Suprapubic skin (tissue), 4 donors: ENCODE data around the gene MBIP. TPM values are rescaled to one million over a fixed set of nuclear protein-coding genes. Genes with fewer than 3 reads are reported as not detected.
"Not testable (repeated sequence)": the region's sequence is repeated elsewhere in the genome, so short reads cannot be mapped to it uniquely, and the experiment has no call there.

Experiments
- DNase-seq, 2 donors: peaks; one replicate each; pipeline ENCODE4 v3.0.0-alpha.2; 2019; ENCODE audit warnings: low spot score in 2 of 2
- H3K27ac ChIP-seq: fragments of 200-600 bp; sonication (generic); one replicate; pipeline ENCODE4 v1.5.1; 2019
- H3K27me3 ChIP-seq: fragments of 200-600 bp; sonication (generic); one replicate; pipeline ENCODE4 v1.5.1; 2019
- H3K36me3 ChIP-seq: fragments of 200-600 bp; sonication (generic); one replicate; pipeline ENCODE4 v1.5.1; 2019
- H3K4me1 ChIP-seq: fragments of 200-600 bp; sonication (generic); one replicate; pipeline ENCODE4 v1.5.1; 2019
- H3K4me3 ChIP-seq: fragments of 200-600 bp; sonication (generic); one replicate; pipeline ENCODE4 v1.5.1; 2019; ENCODE audit warnings: mild to moderate bottlenecking
- H3K9me3 ChIP-seq: fragments of 200-600 bp; sonication (generic); one replicate; pipeline ENCODE4 v1.5.1; 2019
- EP300 ChIP-seq: sonication (generic); formaldehyde crosslinking; IDR thresholded peaks from one replicate; pipeline ENCODE4 v1.6.1; 2017; ENCODE audit warnings: antibody characterized with exemption
- POLR2A ChIP-seq, 2 donors: fragments of 450-650 bp; IDR thresholded peaks; one replicate each; pipeline ENCODE4 v1.6.1; 2017; ENCODE audit warnings: antibody characterized with exemption in 2 of 2, mild to moderate bottlenecking in 2 of 2, moderate library complexity in 2 of 2
- POLR2AphosphoS5 ChIP-seq, 3 donors: sonication (generic); formaldehyde crosslinking; IDR thresholded peaks; one replicate each; pipeline ENCODE4 v1.6.1; 2017; ENCODE audit warnings: antibody characterized with exemption in 3 of 3
- WGBS: methylation state at CpG from one replicate; pipeline ENCODE4 v1.1.5; 2018; 5-methylcytosine and 5-hydroxymethylcytosine counted together
- total RNA-seq, 4 donors: library from RNA; depleted of rRNA; stranded (reverse); fragments of >200 nt; gene quantifications; one replicate each; pipeline ENCODE4 v1.1.0, GENCODE V29; 2016
- TF ChIP-seq, protein P1 (sequence below), 2 donors: fragments of 200-600 bp in 1 of 2; fragments of 450-650 bp in 1 of 2; sonication (generic) in 1 of 2; IDR thresholded peaks; one replicate each; pipeline ENCODE4 v1.5.1; 2016 to 2019; ENCODE audit warnings: antibody characterized with exemption in 2 of 2, mild to moderate bottlenecking in 1 of 2, moderate library complexity in 1 of 2

The MBIP gene
- total RNA-seq, 4 donors from 2014 or later: 21.7 to 32.8 (median 25.2) TPM

DNA sequence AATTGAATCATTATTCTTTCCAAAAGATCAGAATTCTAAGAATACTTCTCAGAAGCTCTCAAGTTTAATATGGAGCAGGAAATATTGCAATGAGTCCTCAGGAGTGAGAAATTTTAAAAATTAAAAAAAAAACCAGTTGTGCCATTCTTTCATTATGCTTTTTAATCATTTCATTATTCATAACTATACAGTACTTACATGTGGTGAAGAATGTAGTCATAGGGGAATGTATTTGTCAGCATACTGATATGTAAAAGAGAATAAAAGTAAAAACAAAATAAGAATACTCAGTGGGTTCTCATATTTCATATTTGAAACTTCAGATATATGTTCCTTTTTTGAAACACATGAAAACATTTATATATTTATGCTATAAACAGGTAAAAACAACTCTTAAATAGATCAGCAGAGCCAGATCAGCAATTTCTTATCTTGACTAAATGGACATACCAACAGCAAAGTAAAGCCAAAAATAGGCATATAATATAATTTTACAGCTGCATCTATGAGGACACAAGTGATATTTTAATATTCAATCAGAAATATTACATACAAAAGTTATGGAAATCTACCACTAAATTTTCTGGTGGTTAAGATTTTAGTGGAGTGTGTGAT lies 19.9 kb upstream of the MBIP start:
- Histone ChIP-seq H3K4me3 (no peak overlapping the region), H3K9me3 (no peaks in the 10 kb centered on the region), H3K4me1 (no peaks in the 10 kb centered on the region), H3K27me3 (no peaks in the 10 kb centered on the region), H3K36me3 (no peaks in the 10 kb centered on the region), H3K27ac (no peak overlapping the region)
- TF ChIP-seq, protein P1, sequence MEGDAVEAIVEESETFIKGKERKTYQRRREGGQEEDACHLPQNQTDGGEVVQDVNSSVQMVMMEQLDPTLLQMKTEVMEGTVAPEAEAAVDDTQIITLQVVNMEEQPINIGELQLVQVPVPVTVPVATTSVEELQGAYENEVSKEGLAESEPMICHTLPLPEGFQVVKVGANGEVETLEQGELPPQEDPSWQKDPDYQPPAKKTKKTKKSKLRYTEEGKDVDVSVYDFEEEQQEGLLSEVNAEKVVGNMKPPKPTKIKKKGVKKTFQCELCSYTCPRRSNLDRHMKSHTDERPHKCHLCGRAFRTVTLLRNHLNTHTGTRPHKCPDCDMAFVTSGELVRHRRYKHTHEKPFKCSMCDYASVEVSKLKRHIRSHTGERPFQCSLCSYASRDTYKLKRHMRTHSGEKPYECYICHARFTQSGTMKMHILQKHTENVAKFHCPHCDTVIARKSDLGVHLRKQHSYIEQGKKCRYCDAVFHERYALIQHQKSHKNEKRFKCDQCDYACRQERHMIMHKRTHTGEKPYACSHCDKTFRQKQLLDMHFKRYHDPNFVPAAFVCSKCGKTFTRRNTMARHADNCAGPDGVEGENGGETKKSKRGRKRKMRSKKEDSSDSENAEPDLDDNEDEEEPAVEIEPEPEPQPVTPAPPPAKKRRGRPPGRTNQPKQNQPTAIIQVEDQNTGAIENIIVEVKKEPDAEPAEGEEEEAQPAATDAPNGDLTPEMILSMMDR (IDR thresholded peaks at IDR 0.05): no peak
- no peak for TF ChIP-seq POLR2AphosphoS5 (IDR thresholded peaks at IDR 0.05)
- no peak for TF ChIP-seq POLR2A (IDR thresholded peaks at IDR 0.05)
- no peak for TF ChIP-seq EP300
- no peak for DNase-seq

DNA sequence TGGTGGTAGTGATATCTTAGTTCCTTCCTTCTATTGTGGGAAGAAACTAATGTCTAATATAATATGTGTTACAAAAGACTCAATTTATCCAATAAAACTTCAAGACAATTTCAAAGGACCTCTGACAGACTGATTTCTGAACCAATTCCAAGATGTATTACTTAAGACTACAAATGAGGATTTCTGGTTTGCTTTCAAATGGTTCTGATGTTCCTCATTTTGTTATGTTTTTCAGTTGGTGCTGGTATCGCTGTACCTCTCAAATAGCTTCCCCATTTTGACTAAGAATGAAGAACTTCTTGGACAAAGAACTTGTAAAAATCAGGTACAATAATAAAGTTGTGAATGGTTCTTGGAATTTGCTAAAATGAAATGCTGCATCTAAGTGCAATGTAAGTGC lies 19.4 kb upstream of the MBIP start:
- Histone ChIP-seq H3K4me1 (no peaks in the 10 kb centered on the region), H3K9me3 (no peaks in the 10 kb centered on the region), H3K4me3 (no peak overlapping the region), H3K27me3 (no peaks in the 10 kb centered on the region), H3K27ac (no peak overlapping the region), H3K36me3 (no peaks in the 10 kb centered on the region)
- no peak for TF ChIP-seq POLR2AphosphoS5 (IDR thresholded peaks at IDR 0.05)
- TF ChIP-seq EP300: no peak
- no peak for TF ChIP-seq POLR2A (IDR thresholded peaks at IDR 0.05)
- TF ChIP-seq, protein P1 (IDR thresholded peaks at IDR 0.05): no peak
- no peak for DNase-seq
- WGBS: 83% methylated on average over 1 of the region's 1 CpG

DNA sequence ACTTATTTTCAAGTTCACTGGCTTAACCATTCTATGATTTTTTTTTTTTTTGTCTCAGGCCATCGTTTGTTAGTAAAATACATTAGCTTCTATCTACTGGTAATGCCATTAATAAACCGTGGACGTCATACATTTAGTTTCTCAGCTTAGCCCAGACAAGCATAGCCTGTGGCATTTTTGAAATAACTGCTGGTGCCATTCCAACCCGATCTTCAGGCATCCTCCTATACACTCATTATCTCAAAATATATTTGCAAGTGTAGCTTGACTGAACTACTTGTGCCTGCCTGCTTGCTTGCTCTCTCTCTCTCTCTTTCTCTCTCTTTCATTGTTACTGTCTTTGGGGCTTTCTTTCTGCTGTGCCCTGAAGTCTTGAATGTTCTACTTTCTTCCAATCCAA lies 12.7 kb upstream of the MBIP start:
- Histone ChIP-seq H3K36me3 (no peaks in the 10 kb centered on the region), H3K27ac (no peak overlapping the region), H3K4me1 (no peaks in the 10 kb centered on the region), H3K9me3 (no peaks in the 10 kb centered on the region), H3K4me3 (no peak overlapping the region), H3K27me3 (peaks cover 4% of the 10 kb centered on the region)
- DNase-seq: no peak
- no peak for TF ChIP-seq EP300
- 34% methylated on average over 4 of the region's 4 CpGs for WGBS

DNA sequence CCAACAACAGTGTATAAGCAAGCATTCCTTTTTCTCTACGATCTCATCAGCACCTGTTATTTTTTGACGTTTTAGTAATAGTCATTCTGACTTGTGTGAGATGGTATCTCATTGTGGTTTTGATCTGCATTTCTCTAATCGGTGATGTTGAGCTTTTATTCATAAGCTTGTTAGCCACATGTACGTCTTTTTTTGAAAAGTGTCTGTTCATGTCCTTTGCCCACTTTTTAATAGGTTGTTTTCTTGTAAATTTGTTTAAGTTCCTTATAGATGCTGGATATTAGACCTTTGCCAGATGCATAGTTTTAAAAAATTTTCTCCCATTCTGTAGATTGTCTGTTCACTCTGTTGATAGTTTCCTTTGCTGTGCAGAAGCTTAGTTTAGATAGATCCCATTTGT lies 7.1 kb upstream of the MBIP start:
- WGBS: 71% methylated on average over 4 of the region's 4 CpGs
- not testable (repeated sequence) for H3K27ac ChIP-seq, H3K9me3 ChIP-seq, H3K4me1 ChIP-seq, DNase-seq, H3K36me3 ChIP-seq, H3K4me3 ChIP-seq
- peaks cover 12% of the 10 kb centered on the region for H3K27me3 ChIP-seq

DNA sequence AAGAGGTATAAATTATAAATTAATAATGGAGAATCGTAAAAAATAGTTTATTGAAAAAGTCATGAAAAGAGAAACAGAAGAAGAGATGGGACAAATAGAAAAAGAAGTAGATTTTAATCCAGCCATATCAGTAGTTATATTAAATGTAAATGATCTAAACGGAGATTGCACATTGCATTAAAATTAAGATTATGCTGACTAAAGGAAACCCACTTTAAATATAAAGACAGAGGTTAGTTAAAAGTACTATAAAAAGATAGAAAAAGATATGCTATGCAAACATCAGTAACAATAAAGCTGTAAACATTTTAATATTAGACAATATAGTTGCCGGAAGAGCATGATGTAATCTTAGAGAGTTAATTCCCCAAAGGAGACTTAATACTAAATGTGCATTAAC lies 5.4 kb upstream of the MBIP start:
- no peaks in the 10 kb centered on the region for H3K36me3 ChIP-seq
- H3K27ac ChIP-seq: no peak overlapping the region
- H3K9me3 ChIP-seq: no peaks in the 10 kb centered on the region
- no peak for DNase-seq
- H3K4me1 ChIP-seq: no peaks in the 10 kb centered on the region
- WGBS: 85% methylated on average over 3 of the region's 3 CpGs
- peaks cover 12% of the 10 kb centered on the region for H3K27me3 ChIP-seq
- H3K4me3 ChIP-seq: no peak overlapping the region
- TF ChIP-seq, protein P1 (IDR thresholded peaks at IDR 0.05): no peak
- TF ChIP-seq POLR2AphosphoS5 (IDR thresholded peaks at IDR 0.05): no peak
- no peak for TF ChIP-seq POLR2A (IDR thresholded peaks at IDR 0.05)
- no peak for TF ChIP-seq EP300

DNA sequence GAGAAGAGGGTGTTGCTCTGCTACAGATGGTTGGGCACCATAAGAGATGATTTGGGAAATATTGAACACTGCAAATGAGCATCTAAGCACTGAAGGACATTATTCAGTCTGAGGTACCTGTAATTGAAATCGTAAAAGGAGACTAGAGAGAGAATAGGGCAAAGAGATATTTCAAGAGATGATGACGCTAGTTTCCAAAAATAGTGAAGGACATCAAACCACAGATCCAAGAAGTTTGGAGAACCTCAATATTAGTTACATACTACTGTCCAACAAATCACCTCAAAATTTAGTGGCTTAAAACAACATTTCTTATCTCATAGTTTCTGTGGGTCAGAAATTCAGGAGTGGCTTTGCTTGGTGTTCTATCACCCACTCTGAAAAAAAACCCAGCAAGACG lies 4.5 kb upstream of the MBIP start:
- DNase-seq: no peak
- TF ChIP-seq POLR2AphosphoS5 (IDR thresholded peaks at IDR 0.05): no peak
- TF ChIP-seq POLR2A (IDR thresholded peaks at IDR 0.05): no peak
- TF ChIP-seq, protein P1 (IDR thresholded peaks at IDR 0.05): no peak
- TF ChIP-seq EP300: no peak
- no peaks in the 10 kb centered on the region for H3K36me3 ChIP-seq
- WGBS: 86% methylated on average over 3 of the region's 3 CpGs
- peaks cover 12% of the 10 kb centered on the region for H3K27me3 ChIP-seq
- no peaks in the 10 kb centered on the region for H3K4me1 ChIP-seq
- H3K27ac ChIP-seq: no peak overlapping the region
- no peak overlapping the region for H3K4me3 ChIP-seq
- H3K9me3 ChIP-seq: no peaks in the 10 kb centered on the region
